Right cardiac atrium (tissue), 5 donors: ENCODE results near the gene MDGA2. TPM values are rescaled to one million over a fixed set of nuclear protein-coding genes. Genes with fewer than 3 reads are reported as not detected.

Experiments
- ATAC-seq, 2 donors: fragments of 200-7000 bp; cut with Tn5 transposase; one replicate each; pipeline versions ENCODE4 v1.8.0 to v1.9.1; 2020; ENCODE audit warnings: moderate library complexity in 2 of 2, mild to moderate bottlenecking in 1 of 2
- DNase-seq, 3 donors: peaks; one replicate each; pipeline ENCODE4 v3.0.0-alpha.2; 2020
- H3K27ac ChIP-seq: one replicate; pipeline ENCODE4 v1.5.1; 2013; ENCODE audit warnings: mild to moderate bottlenecking, low read length, control low read depth, moderate library complexity
- H3K27me3 ChIP-seq: one replicate; pipeline ENCODE4 v1.6.1; 2013; ENCODE audit not compliant: control insufficient read depth, insufficient read depth
- H3K4me1 ChIP-seq: one replicate; pipeline ENCODE4 v1.6.1; 2013; ENCODE audit warnings: low read length; ENCODE audit not compliant: control insufficient read depth, insufficient read depth
- H3K4me3 ChIP-seq: one replicate; pipeline ENCODE4 v1.5.1; 2013; ENCODE audit warnings: low read length, control low read depth
- H3K9me3 ChIP-seq: one replicate; pipeline ENCODE4 v1.6.1; 2013; ENCODE audit warnings: low read length; ENCODE audit not compliant: control insufficient read depth
- whole genome bisulfite sequencing: extraction: QIAGEN DNeasy Blood & Tissue Kit; methylation state at CpG from one replicate; pipeline ENCODE4 v1.1.7; 2013; 5-methylcytosine and 5-hydroxymethylcytosine counted together
- intact Hi-C, 4 donors: fragments of 100-400 bp; cut with DNase I; formaldehyde crosslinking; loops; one replicate each; pipeline versions ENCODE4 v1.11.0 to v1.14.0; 2022 to 2023
- long read RNA-seq, 4 donors: library from polyadenylated mRNA; unstranded; transcript quantifications; one replicate each; pipeline ENCODE4 v2.0.0, GENCODE V29; 2020 to 2021
- polyA plus RNA-seq: library from polyadenylated mRNA; stranded (reverse); fragments of 200-250 nt; gene quantifications from one replicate; pipeline ENCODE4 v1.2.3, GENCODE V29; 2013
- total RNA-seq, 4 donors: library from RNA; stranded (reverse); fragmentation: NEBNext Ultra II Directional; extraction: Animal tissue kit (Norgen Biotek cat#: 25700); gene quantifications; one replicate each; pipeline ENCODE4 v1.2.1, GENCODE V29; 2021
- donor health status: healthy with polysubstance abuse.
- donor health status: DM: no; HTN: yes; CAD: no.
- donor health status: DM: no; HTN: no; CAD: no.
- donor health status: DM: no; HTN: yes; CAD: no; lungs with severe emphysema.
- donor health status: DM: yes; HTN: yes; CAD: no.

Gene MDGA2
- total RNA-seq: under 1 TPM in 1 of 4 donors, not detected in 3; 0.14 TPM
- not detected for polyA plus RNA-seq
- long read RNA-seq, donor 1: 0 reads
- long read RNA-seq, donor 2: 0 reads
- long read RNA-seq, donor 3: 0 reads
- long read RNA-seq, donor 4: 0 reads

- intact Hi-C loops: no loop called here
- DNase-seq: no peak
- H3K4me1 ChIP-seq: no peaks in the 10 kb centered on the region
- ATAC-seq: peak in 1 of 2 donors; percentile 11
- peak within 1 kb of the TSS; percentile 24 for H3K4me3 ChIP-seq
- H3K27ac ChIP-seq: no peak within 1 kb of the TSS
- WGBS: under 1% methylated on average over 90 of the region's 90 CpGs
- no peaks in the 10 kb centered on the region for H3K27me3 ChIP-seq
- no peaks in the 10 kb centered on the region for H3K9me3 ChIP-seq
Measured at GRCh38 chr14:47675466-47676314, at the start of gene MDGA2. MDGA2 (minus strand) TSS chr14:47675605.

- Histone ChIP-seq H3K4me1 (no peaks in the 10 kb centered on the region), H3K9me3 (no peaks in the 10 kb centered on the region), H3K4me3 (no peak overlapping the region), H3K27me3 (no peaks in the 10 kb centered on the region), H3K27ac (no peak overlapping the region)
- no peak for ATAC-seq
- DNase-seq: no peak
- WGBS: 58% methylated on average over 2 of the region's 2 CpGs
- intact Hi-C loops: no loop called here
Measured at GRCh38 chr14:47722929-47723693, 47.7 kb upstream of the MDGA2 start.

GRCh38 chr14:47720281-47720680, 44.9 kb upstream of the MDGA2 start:
- Histone ChIP-seq H3K4me3 (no peak overlapping the region), H3K4me1 (no peaks in the 10 kb centered on the region), H3K27ac (no peak overlapping the region), H3K27me3 (no peaks in the 10 kb centered on the region), H3K9me3 (no peaks in the 10 kb centered on the region)
- intact Hi-C loops: no loop called here
- ATAC-seq (no peak), DNase-seq (no peak)
- WGBS: 86% methylated on average over 4 of the region's 4 CpGs

GRCh38 chr14:47715330-47715729, 39.9 kb upstream of the MDGA2 start:
- H3K27ac ChIP-seq: no peak overlapping the region
- WGBS: 87% methylated on average over 3 of the region's 3 CpGs
- ATAC-seq: no peak
- no peaks in the 10 kb centered on the region for H3K4me1 ChIP-seq
- DNase-seq: no peak
- H3K27me3 ChIP-seq: no peaks in the 10 kb centered on the region
- H3K4me3 ChIP-seq: no peak overlapping the region
- no peaks in the 10 kb centered on the region for H3K9me3 ChIP-seq
- intact Hi-C loops: no loop called here

- H3K4me3 ChIP-seq: no peak overlapping the region
- intact Hi-C loops: no loop called here
- H3K4me1 ChIP-seq: no peaks in the 10 kb centered on the region
- H3K27me3 ChIP-seq: no peaks in the 10 kb centered on the region
- H3K27ac ChIP-seq: no peak overlapping the region
- DNase-seq (no peak), ATAC-seq (no peak)
- H3K9me3 ChIP-seq: no peaks in the 10 kb centered on the region
- 80% methylated on average over 2 of the region's 2 CpGs for WGBS
Measured at GRCh38 chr14:47710581-47710980, 35.2 kb upstream of the MDGA2 start.

GRCh38 chr14:47705683-47706082, 30.3 kb upstream of the MDGA2 start:
- Histone ChIP-seq H3K4me3 (no peak overlapping the region), H3K4me1 (no peaks in the 10 kb centered on the region), H3K9me3 (no peaks in the 10 kb centered on the region), H3K27ac (no peak overlapping the region), H3K27me3 (no peaks in the 10 kb centered on the region)
- intact Hi-C loops: no loop called here
- ATAC-seq: no peak
- no peak for DNase-seq
- 51% methylated on average over 2 of the region's 2 CpGs for WGBS

- H3K4me1 ChIP-seq: no peaks in the 10 kb centered on the region
- no peaks in the 10 kb centered on the region for H3K9me3 ChIP-seq
- intact Hi-C loops: no loop called here
- no peak for DNase-seq
- no peak overlapping the region for H3K4me3 ChIP-seq
- ATAC-seq: no peak
- H3K27ac ChIP-seq: no peak overlapping the region
- H3K27me3 ChIP-seq: no peaks in the 10 kb centered on the region
Measured at GRCh38 chr14:47691829-47692228, 16.4 kb upstream of the MDGA2 start.

- no peaks in the 10 kb centered on the region for H3K27me3 ChIP-seq
Measured at GRCh38 chr14:47678993-47679392, 3.6 kb upstream of the MDGA2 start.

GRCh38 chr14:47678157-47678556, 2.8 kb upstream of the MDGA2 start:
- DNase-seq (no peak), ATAC-seq (no peak)
- intact Hi-C loops: no loop called here
- Histone ChIP-seq H3K4me1 (no peaks in the 10 kb centered on the region), H3K9me3 (no peaks in the 10 kb centered on the region), H3K4me3 (no peak overlapping the region), H3K27ac (no peak overlapping the region), H3K27me3 (no peaks in the 10 kb centered on the region)
- 80% methylated on average over 2 of the region's 2 CpGs for WGBS

More at GRCh38 chr14:47678993-47679392, 3.6 kb upstream of the MDGA2 start:
- DNase-seq (no peak), ATAC-seq (no peak)
- no peaks in the 10 kb centered on the region for H3K9me3 ChIP-seq
- 47% methylated on average over 1 of the region's 1 CpG for WGBS
- no peak overlapping the region for H3K4me3 ChIP-seq
- H3K4me1 ChIP-seq: no peaks in the 10 kb centered on the region
- H3K27ac ChIP-seq: no peak overlapping the region
- intact Hi-C loops: no loop called here

GRCh38 chr14:47676315-47676617, 861 bp upstream of the MDGA2 start:
- Histone ChIP-seq H3K4me3 (no peak overlapping the region), H3K27me3 (no peaks in the 10 kb centered on the region)
- WGBS: 4% methylated on average over 15 of the region's 15 CpGs

More at GRCh38 chr14:47676315-47676617, 861 bp upstream of the MDGA2 start:
- DNase-seq (no peak), ATAC-seq (no peak)
- intact Hi-C loops: no loop called here
- Histone ChIP-seq H3K4me1 (no peaks in the 10 kb centered on the region), H3K9me3 (no peaks in the 10 kb centered on the region), H3K27ac (no peak overlapping the region)
